ENCODE results near the gene BTBD2.

The BTBD2 gene

DNA sequence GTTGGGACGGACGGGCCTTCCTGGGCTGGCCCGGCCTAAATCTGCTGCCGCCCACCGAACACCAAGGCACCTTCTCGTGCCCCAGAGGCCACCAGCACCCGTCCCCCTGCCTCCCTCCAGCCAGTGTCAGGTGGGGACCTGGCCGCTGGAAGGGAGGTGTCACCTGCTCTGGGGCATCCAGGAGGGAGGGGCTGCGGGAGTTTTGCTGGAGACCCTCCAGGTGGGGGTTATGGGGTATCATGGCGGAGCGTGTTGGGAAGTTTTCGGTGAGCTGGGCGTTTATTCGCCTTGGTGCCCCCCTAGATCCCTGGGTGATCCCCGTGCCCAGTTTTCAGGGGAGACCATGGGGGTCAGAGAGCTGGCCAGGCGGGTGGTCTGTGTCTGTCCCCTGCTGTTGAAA, 64.9 kb downstream of the BTBD2 start:
- TF ChIP-seq, protein P1, sequence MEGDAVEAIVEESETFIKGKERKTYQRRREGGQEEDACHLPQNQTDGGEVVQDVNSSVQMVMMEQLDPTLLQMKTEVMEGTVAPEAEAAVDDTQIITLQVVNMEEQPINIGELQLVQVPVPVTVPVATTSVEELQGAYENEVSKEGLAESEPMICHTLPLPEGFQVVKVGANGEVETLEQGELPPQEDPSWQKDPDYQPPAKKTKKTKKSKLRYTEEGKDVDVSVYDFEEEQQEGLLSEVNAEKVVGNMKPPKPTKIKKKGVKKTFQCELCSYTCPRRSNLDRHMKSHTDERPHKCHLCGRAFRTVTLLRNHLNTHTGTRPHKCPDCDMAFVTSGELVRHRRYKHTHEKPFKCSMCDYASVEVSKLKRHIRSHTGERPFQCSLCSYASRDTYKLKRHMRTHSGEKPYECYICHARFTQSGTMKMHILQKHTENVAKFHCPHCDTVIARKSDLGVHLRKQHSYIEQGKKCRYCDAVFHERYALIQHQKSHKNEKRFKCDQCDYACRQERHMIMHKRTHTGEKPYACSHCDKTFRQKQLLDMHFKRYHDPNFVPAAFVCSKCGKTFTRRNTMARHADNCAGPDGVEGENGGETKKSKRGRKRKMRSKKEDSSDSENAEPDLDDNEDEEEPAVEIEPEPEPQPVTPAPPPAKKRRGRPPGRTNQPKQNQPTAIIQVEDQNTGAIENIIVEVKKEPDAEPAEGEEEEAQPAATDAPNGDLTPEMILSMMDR (IDR thresholded peaks at IDR 0.05; ENCODE audit: insufficient read depth, missing control alignments) = no peak
- FAIRE-seq (no peak), DNase-seq (ENCODE audit: insufficient read length, low spot score) (no peak)

DNA sequence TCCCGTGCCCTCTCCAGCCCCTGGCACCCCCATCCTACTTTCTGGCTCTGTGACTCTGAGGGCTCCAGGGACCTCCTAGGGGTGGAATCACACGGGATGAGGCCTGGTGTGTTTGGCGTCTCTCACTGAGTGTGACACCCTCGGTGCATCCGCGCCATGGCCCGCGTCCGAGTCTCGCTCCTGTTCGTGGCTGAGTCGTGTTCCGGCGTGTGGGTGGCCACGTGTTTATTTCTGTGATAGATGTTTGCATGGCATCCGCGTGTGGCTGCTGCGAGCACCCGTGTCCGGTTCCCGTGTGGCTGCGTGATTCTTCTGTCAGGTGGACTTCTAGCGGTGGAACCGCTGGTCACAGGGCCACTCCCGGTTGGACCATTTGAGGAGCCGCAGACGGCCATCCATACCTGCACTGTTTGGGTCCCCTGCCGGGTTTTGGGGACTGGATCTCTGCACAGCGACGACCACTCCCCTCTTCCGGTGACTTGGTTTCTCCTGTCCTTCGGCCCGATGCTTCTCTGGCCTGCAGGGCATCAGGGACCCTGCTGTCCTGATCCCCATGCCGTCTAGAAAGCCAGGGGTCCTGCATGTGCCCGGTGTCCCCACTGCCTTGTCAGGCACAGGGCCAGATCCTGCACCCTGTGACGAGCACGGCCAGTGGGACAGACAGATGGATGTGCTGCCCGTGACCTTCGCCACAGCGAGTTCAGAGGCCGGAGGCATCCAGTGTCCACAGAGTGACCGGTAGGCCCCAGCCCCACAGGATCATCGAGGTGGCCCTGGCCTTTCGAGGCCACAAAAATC, 66.0 kb downstream of the BTBD2 start:
- FAIRE-seq (no peak), DNase-seq (ENCODE audit: insufficient read length, low spot score) (no peak)
- TF ChIP-seq, protein P1 (IDR thresholded peaks at IDR 0.05; ENCODE audit: insufficient read depth, missing control alignments) = no peak

DNA sequence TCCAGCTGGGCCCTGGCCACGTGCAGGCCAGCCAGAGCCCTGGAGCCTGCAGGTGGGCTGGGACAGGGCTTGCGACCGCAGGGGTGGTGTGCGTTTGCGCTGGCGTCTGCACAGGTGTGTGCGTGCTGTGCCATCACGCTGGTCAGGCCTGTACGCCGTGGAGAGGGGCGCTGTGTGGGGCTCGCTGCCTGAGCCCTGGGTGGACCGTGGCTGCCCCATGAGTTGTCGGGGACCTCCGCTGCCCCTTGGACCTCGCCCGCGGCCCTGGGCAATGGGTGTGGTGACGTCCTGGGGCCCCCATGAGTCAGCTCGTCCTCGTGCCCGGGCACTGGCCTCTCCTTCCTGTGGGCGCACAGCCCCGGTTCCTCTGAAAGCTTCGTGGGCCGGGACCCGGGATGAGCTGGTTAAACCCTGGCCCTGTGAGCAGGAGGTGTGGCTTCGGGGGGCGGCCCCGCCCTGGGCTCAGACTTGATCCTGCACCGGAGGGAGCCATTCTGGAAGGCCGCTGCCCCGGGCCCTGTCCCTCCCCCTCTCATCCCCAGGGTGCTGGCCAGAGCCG, 67.8 kb downstream of the BTBD2 start:
- FAIRE-seq (no peak), DNase-seq (ENCODE audit: insufficient read length, low spot score) (no peak)
- TF ChIP-seq, protein P1 (IDR thresholded peaks at IDR 0.05; ENCODE audit: insufficient read depth, missing control alignments) = no peak

DNA sequence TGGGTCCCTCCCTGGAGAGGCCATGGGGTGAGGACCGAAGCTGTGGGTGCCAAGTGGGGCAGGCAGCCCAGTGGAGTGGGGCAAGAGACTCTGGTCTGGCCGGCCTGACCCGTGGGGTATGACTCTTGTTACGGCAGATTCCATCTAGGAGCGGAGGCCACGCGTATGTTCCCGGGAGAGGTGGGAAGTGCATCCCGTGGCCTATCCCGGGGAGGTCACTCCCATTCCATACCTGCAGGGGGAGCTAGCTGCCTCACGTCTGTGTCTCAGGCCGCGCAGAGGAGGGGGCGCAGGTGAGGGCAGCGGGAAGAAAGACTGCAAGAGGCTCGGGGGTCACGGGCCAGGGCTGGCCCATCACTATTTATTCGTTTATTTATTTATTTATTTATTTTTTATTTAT, 69.6 kb downstream of the BTBD2 start:
- peak; percentile 82 for DNase-seq (ENCODE audit: insufficient read length, low spot score)

DNA sequence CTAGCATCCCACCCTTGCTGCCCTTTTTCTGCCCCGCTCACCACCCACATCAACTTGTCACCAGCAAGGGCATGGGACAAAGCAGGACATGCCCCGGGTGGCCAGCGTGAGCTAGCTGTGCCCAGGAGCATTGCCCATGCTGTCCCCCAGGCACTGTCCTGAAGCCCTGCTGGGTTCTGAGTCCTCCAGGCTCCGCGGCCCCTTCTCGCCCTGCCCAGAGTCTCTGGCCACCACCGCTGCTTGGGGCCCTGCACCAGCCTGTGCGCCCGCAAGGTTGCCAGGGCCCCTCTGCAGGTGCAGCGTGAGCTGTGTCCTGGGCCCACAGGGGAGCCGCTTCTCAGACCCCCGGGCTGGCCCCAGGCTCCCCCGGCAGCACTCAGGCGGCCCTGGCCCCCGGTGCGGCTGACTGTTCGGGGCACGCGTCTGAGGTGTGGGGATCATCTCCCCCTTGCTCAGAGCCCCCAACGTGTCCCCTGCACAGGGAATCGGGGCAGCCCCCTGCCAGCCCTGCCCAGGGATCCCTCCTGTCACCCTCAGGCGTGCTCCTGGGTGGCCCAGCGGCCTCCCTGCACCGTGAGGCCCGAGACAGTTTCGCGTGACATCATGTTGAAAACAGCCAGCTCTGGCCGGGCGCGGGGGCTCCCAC, 70.5 kb downstream of the BTBD2 start:
- DNase-seq (ENCODE audit: insufficient read length, low spot score) = no peak
- TF ChIP-seq, protein P1 (IDR thresholded peaks at IDR 0.05; ENCODE audit: insufficient read depth, missing control alignments) = no peak
- FAIRE-seq = no peak

More for the DNA sequence above, 69.6 kb downstream of the BTBD2 start:
- TF ChIP-seq, protein P1 (IDR thresholded peaks at IDR 0.05; ENCODE audit: insufficient read depth, missing control alignments) = peak; percentile 63
- FAIRE-seq = no peak

DNA sequence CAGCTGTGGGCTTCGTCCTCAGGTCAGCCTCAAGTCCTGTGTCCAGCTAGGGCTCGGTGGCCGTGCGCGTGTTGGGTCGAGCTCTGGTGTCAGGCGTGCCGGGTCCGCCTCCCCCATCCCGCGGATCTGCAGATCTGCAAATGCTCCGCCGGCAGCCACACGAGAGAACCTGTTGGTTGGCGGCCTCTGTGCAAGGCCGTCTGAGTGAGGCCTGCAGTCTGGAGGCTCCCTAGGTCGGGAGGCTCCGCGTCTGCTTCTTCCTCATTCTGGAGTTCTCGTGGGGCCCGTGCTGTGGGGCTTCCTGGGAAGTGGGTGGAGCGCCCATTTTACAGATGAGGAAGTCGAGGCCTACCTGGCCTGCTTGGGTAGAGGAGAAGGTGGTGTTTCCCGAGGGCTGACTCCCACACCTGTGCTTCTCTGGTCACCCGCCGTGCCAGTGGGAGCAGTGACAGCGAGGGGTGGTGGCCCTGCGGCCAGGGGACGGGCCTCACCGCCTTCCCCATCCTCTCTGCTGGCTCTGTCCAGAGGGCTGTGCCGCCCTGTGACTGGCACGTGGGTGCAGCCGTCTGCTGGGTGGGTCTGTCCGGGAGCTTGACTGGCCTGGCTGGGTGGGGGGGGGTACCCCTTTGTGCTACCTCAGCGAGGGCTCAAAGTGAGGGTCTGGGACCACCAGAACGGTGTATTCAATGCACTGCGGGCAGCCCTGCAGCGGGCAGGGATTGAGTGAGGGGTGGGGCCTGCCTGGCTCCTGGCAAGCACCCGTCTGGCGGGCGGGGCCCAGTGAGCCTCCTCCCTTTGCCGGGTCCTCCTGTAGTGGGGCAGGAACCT, 71.2 kb downstream of the BTBD2 start:
- TF ChIP-seq, protein P1 (IDR thresholded peaks at IDR 0.05; ENCODE audit: insufficient read depth, missing control alignments) = no peak
- DNase-seq (ENCODE audit: insufficient read length, low spot score) = no peak
- no peak for FAIRE-seq
